Heart left ventricle (tissue), 16 donors: ENCODE measurements around the gene PMCH. TPM values are rescaled to one million over a fixed set of nuclear protein-coding genes. Genes with fewer than 3 reads are reported as not detected.
"Not testable (repeated sequence)": the region's sequence is repeated elsewhere in the genome, so short reads cannot be mapped to it uniquely, and the experiment has no call there.

Experiments used
- ATAC-seq, 4 donors: fragments of 200-7000 bp; cut with Tn5 transposase; one replicate each; pipeline ENCODE4 v1.9.1; 2020 to 2022; ENCODE audit warnings: moderate library complexity in 4 of 4, mild to moderate bottlenecking in 3 of 4, moderate number of reproducible peaks in 1 of 4
- DNase-seq, 5 donors: peaks; one replicate each; pipeline ENCODE4 v3.0.0-alpha.2; 2020
- H3K27ac ChIP-seq, 12 donors: fragments of 200-600 bp; sonication (generic) in 4 of 12; one replicate each; pipeline versions ENCODE4 v1.5.0 to v1.8.0; 2016 to 2022; ENCODE audit warnings: mild to moderate bottlenecking in 2 of 12
- H3K27me3 ChIP-seq, 9 donors: fragments of 200-600 bp; sonication (generic) in 2 of 9; one replicate each; pipeline versions ENCODE4 v1.5.1 to v1.8.0; 2016 to 2022; ENCODE audit warnings: mild to moderate bottlenecking in 3 of 9
- H3K36me3 ChIP-seq, 9 donors: fragments of 200-600 bp; sonication (generic) in 2 of 9; one replicate each; pipeline versions ENCODE4 v1.5.0 to v1.8.0; 2018 to 2022; ENCODE audit warnings: mild to moderate bottlenecking in 2 of 9
- H3K4me1 ChIP-seq, 12 donors: fragments of 200-600 bp; sonication (generic) in 4 of 12; one replicate each; pipeline versions ENCODE4 v1.5.0 to v1.8.0; 2016 to 2022; ENCODE audit warnings: mild to moderate bottlenecking in 3 of 12
- H3K4me3 ChIP-seq, 12 donors: fragments of 200-600 bp; sonication (generic) in 4 of 12; one replicate each; pipeline versions ENCODE4 v1.5.0 to v1.8.0; 2017 to 2022; ENCODE audit warnings: mild to moderate bottlenecking in 9 of 12, moderate library complexity in 4 of 12
- H3K9me3 ChIP-seq, 12 donors: fragments of 200-600 bp; sonication (generic) in 4 of 12; one replicate each; pipeline versions ENCODE4 v1.5.0 to v1.8.0; 2016 to 2022; ENCODE audit warnings: mild to moderate bottlenecking in 1 of 12
- POLR2A ChIP-seq, 2 donors: fragments of 450-650 bp; IDR thresholded peaks; one replicate each; pipeline ENCODE4 v1.6.1; 2017; ENCODE audit warnings: antibody characterized with exemption in 2 of 2, mild to moderate bottlenecking in 2 of 2, moderate library complexity in 2 of 2
- WGBS, 4 donors: extraction: QIAGEN DNeasy Blood & Tissue Kit in 2 of 4; methylation state at CpG; one replicate each; pipeline versions ENCODE4 v1.1.5 to v1.1.7; 2013 to 2018; 5-methylcytosine and 5-hydroxymethylcytosine counted together
- intact Hi-C, 10 donors: fragments of 100-400 bp; cut with DNase I; formaldehyde crosslinking; loops; one replicate each; pipeline versions ENCODE4 v1.11.1 to v1.14.2; 2022
- polyA plus RNA-seq, 2 donors: library from polyadenylated mRNA; stranded (reverse); fragments of 200-250 nt; gene quantifications; one replicate each; pipeline ENCODE4 v1.2.3, GENCODE V29; 2013
- total RNA-seq, 9 donors: library from RNA; depleted of rRNA in 2 of 9; stranded (reverse); fragments of >200 nt in 2 of 9; fragmentation: NEBNext Ultra II Directional in 3 of 9; extraction: Animal tissue kit (Norgen Biotek cat#: 25700) in 3 of 9; gene quantifications; one replicate each; pipeline versions ENCODE4 v1.1.0 to v1.2.4, GENCODE V29; 2016 to 2023
- TF ChIP-seq, protein P1 (sequence below), 12 donors: fragments of 200-600 bp; sonication (generic) in 4 of 12; IDR thresholded peaks; one replicate each; pipeline versions ENCODE4 v1.5.0 to v1.8.0; 2018 to 2022; ENCODE audit warnings: antibody characterized with exemption in 12 of 12, mild to moderate bottlenecking in 5 of 12
- donor health status: ischemic (EF 13 %, LVEDD 7.1; RV severe dilation, severe dysfunction).
- donor health status: healthy with polysubstance abuse.
- donor health status: DM: no; HTN: yes; CAD: no.
- donor health status: DM: no; HTN: no; CAD: no.
- donor health status: ischemic (EF 25% LVEDD 6.9; RV normal size, moderate dysfunction).
- donor health status: ischemic (EF 25% LVEDD 5.7; RV mildly dilated, moderate dysfunction).
- donor health status: healthy.
- donor health status: DM: yes; HTN: yes; CAD: no.
- donor health status: ischemic (EF 35%, LVEDD 5.7; RV mildly dilated, moderate dysfunction).
- donor health status: nonischemic (EF 11% LVEDD 7.7; RV severe dilation, severe dysfunction).
- donor health status: DM: yes; HTN: yes; CAD: no.
- donor health status: PGD.
- donor health status: ischemic (EF 29% LVEDD 5.4; RV normal size, mild dysfunction).
- donor health status: nonischemic (EF 23%, LVEDD 6.1; RV moderate dilation, normal function).

The PMCH gene
- total and polyA plus RNA-seq, 11 donors, result not detected

DNA sequence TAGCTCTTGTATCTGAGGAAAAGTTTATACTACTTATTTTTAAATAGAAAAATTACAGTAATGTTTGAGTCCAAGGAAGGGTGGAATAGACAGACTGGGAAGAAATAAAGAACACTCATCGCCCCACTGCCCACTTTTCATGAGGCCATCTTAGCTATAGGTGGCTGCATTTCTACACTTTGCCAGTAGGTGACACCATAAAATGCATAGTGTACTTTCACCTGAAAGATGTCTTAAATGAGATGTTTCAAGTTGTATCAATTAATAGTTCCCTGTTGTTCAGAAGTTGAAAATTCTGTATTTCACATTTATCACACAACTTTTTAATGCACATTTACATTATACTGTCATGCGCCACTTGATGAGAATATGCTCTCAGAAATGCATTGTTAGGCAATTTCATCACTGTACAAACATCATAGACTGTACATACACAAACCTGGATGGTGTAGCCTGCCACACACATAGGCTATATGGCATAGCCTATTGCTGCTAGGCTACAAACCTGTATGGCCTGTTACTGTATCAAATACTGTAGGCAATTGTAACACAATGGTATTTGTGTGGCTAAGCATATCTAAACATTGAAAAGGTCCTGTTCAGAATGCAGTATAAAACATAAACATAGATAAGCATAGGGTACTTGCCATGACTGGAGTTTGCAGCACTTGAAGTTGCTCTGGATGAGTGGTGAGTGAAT lies 27.6 kb downstream of the PMCH start:
- no peak for ATAC-seq
- Histone ChIP-seq H3K4me1 (peaks cover 0 to 11% (median 0%) of the 10 kb centered on the region in 12 donors), H3K27ac (no peak overlapping the region), H3K27me3 (no peaks in the 10 kb centered on the region), H3K4me3 (no peak overlapping the region), H3K9me3 (no peaks in the 10 kb centered on the region), H3K36me3 (no peaks in the 10 kb centered on the region)
- intact Hi-C loops, result loop anchor here in 8 of 10 donors (2.0 to 5.0 kb wide), 4 partner anchors 312 to 317 kb away; partner anchors contain the start of gene IGF1 (in 3 of the 8)
- WGBS, 4 donors, result 94 to 98% (median 95%) methylated on average over 2 of the region's 2 CpGs
- no peak for DNase-seq
- TF ChIP-seq POLR2A (IDR thresholded peaks at IDR 0.05), result no peak
- TF ChIP-seq, protein P1, sequence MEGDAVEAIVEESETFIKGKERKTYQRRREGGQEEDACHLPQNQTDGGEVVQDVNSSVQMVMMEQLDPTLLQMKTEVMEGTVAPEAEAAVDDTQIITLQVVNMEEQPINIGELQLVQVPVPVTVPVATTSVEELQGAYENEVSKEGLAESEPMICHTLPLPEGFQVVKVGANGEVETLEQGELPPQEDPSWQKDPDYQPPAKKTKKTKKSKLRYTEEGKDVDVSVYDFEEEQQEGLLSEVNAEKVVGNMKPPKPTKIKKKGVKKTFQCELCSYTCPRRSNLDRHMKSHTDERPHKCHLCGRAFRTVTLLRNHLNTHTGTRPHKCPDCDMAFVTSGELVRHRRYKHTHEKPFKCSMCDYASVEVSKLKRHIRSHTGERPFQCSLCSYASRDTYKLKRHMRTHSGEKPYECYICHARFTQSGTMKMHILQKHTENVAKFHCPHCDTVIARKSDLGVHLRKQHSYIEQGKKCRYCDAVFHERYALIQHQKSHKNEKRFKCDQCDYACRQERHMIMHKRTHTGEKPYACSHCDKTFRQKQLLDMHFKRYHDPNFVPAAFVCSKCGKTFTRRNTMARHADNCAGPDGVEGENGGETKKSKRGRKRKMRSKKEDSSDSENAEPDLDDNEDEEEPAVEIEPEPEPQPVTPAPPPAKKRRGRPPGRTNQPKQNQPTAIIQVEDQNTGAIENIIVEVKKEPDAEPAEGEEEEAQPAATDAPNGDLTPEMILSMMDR (IDR thresholded peaks at IDR 0.05), result peak; percentile 43 to 70 (median 58)

DNA sequence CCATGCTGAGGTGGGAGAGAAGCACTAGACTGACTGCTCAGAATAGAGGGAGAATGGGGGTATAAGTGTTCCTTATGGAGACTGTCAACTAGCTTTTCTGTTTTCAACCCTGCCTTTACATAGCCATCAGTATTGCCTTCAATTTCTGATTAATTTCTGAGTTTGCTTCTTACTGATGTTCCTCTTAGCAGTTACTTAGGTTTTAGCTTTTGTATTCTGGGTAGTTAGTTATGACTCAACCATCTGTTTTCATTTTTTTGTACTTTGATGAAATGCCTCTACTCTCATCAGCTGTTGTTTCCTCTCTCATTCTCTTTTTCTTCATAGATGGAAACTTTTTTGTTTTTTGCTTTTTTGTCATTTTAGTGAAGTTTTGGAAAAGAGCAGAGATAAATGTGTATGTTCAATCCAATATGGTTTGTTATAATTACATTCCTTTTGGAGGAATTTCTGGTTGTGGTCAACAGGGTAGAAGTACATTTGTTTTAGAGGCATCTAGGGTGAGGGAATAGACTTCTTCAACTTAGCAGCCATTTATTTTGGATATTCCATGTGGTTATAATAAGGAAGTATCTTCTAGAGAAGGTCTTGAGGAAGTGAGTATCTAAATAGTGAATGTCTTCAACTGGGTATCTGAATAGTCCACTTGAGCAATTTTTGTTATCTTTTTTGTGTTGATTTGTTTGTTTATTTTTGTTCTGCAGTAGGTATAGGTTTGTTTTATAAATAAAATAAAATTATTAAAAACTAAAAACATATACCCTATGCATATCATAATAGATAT lies 29.6 kb downstream of the PMCH start:
- Histone ChIP-seq H3K27ac (no peak overlapping the region), H3K36me3 (no peaks in the 10 kb centered on the region), H3K27me3 (no peaks in the 10 kb centered on the region), H3K4me3 (no peak overlapping the region), H3K4me1 (peaks cover 0 to 10% (median 0%) of the 10 kb centered on the region in 12 donors), H3K9me3 (no peaks in the 10 kb centered on the region)
- DNase-seq (no peak), ATAC-seq (no peak)
- intact Hi-C loops, result loop anchor here in 1 of 10 donors (5.0 kb wide), 1 partner anchor 314 kb away; the partner anchor contains the start of gene IGF1
- no peak for TF ChIP-seq POLR2A (IDR thresholded peaks at IDR 0.05)
- TF ChIP-seq, protein P1 (IDR thresholded peaks at IDR 0.05), result no peak

DNA sequence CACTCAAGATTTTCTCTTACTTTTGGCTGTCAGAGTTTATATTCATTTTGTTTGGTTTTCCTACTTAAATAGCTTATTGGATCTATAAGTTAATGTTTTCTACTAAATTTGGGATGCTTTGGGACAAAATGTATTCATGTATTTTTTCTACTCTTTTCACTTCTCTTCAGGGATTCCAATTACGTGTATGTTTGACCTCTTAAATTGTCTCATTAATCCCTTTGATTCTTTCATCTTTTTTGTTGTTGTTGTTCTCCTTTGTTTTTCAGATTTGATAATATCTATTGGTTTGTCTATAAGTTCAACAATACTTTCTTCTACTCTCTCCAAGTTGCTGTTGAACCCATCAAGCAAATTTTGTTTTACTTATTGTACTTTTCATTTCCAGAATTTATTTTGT lies 34.2 kb downstream of the PMCH start:
- Histone ChIP-seq H3K9me3 (no peaks in the 10 kb centered on the region), H3K27me3 (no peaks in the 10 kb centered on the region), H3K4me1 (no peaks in the 10 kb centered on the region), H3K27ac (no peak overlapping the region), H3K36me3 (no peaks in the 10 kb centered on the region), H3K4me3 (no peak overlapping the region)
- TF ChIP-seq POLR2A (IDR thresholded peaks at IDR 0.05), result no peak
- TF ChIP-seq, protein P1 (IDR thresholded peaks at IDR 0.05), result no peak
- ATAC-seq (no peak), DNase-seq (no peak)
- WGBS, 4 donors, result 87 to 98% (median 93%) methylated on average over 1 of the region's 1 CpG
- intact Hi-C loops, result no loop called here

DNA sequence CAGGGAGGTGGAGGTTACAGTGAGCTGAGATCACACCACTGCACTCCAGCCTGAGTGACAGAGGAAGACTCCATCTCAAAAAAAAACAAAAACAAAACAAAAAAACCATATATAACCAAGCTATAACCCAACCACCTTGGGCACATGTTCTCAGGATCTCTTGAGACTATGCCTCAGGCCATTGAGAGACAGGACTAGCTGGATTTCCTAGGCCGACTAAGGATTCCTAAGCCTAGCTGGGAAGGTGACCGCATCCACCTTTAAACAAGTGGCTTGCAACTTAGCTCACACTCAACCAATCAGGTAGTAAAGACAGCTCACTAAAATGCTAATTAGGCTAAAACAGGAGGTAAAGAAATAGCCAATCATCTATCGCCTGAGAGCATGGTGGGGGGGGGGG lies 42.4 kb downstream of the PMCH start:
- WGBS, 4 donors, result 96 to 99% (median 98%) methylated on average over 3 of the region's 3 CpGs
- H3K27me3 ChIP-seq, H3K27ac ChIP-seq, DNase-seq, H3K36me3 ChIP-seq, H3K4me3 ChIP-seq, intact Hi-C loops, H3K4me1 ChIP-seq, H3K9me3 ChIP-seq, ATAC-seq: not testable (repeated sequence)

DNA sequence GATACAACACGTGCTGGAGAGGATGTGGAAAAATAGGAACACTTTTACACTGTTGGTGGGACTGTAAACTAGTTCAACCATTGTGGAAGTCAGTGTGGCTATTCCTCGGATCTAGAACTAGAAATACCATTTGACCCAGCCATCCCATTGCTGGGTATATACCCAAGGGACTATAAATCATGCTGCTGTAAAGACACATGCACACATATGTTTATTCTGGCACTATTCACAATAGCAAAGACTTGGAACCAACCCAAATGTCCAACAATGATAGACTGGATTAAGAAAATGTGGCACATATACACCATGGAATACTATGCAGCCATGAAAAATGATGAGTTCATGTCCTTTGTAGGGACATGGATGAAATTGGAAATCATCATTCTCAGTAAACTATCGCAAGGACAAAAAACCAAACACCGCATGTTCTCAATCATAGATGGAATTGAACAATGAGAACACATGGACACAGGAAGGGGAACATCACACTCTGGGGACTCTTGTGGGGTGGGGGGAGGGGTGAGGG lies 50.5 kb downstream of the PMCH start:
- H3K9me3 ChIP-seq, DNase-seq, ATAC-seq, intact Hi-C loops, H3K4me3 ChIP-seq, H3K27me3 ChIP-seq, H3K36me3 ChIP-seq, H3K27ac ChIP-seq, H3K4me1 ChIP-seq: not testable (repeated sequence)
- WGBS, 4 donors, result 87 to 98% (median 92%) methylated on average over 3 to 4 of the region's 4 CpGs
